ENCODE results near the gene C10orf71.

The C10orf71 gene, protein sequence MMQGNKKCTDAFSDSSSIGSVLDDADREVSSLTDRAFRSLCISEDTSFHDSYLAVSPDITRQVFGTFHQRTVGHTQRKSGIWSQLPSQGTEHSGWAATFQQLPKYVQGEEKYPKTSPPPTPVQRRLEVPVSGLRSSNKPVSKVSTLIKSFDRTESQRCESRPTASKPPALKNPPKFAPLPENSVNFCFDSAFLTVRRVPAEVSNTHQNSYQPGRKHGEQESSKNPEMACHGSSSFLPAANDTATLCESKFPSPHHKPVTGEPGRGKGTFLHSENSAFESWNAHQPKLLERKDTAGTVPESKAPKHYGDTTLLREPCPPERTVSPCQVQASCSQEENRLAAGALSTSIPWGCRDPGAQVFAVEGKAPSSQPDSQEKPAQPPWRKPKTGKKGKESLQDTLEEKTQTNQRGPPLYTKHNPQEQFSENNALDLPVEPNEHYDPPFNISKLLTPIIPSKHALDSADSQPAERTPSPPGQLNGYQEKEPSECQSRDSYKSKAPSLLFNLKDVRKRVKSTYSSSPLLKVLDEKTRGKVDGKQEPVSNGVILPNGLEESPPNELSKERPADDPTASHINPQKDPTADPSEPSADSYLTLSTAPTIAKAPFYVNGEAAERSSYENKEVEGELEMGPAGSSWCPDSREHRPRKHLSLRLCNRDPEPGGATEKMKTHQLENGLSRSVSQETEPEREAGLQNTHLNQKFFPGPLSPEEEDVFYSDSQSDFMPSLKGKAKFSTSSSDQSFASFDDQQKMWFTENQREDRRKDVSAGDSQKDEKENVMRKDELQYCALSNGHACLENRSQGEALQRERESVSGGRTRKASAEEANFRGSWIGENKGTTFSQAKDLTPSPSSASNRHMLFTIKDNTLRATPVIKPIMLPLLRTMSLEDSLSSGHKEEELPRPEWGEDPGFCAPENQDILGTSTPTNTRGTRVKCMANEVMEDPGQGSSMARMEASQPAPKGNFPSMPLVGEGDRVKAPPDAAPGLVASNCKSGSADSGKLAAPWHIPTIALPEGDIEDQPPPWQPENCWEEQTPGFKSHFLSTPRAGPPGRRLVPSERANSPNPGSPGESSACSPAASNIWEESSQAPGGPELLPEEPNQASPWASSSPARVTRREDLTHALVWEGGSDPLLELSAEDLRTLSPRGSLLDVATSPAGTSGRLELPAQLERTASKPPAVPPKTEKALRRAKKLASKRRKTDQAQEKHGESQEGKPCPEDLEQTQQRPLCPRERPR (N-terminal part only)

DNA sequence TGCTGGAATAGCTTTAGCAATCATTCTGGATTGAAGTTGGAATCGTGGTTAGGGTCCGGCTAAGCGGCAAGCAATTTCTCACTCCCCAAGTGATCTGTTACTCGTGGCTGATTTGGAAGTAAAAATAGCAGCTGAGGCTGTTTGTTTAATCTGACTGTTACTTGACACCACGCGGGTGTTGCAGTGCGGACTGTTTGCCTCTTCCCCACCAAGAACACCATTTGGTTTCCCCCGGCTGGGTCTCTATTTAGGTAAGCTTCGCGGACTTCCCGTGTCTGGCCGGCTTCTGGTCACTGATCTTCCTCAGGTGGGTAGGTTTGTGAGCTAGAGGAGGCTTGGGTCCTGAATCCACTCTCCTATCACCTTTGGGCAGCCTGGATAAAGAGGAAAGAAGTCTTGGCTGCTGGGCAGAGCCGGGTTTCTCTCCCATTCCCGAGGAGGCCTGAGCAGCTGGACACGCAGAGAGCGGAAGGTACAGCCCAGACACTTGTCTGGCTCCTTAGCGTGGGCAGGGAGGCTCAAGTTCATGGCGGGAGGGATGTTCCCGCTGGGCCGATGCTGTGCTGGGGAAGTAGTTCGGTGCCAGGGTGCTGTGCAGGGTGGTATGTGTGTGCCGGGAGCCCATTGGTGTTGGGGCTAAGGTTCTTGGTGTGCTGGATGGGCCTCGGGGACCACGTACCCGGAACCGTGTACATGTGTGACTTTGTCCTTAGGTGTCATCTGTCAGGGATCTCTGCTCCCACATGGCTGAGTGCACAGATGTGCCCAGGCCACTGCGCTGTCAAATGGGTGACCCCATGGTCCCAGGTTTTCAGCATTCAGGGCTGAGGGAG, at the start of gene C10orf71:
C10orf71 (plus strand) TSS at position 188 of the 833 bp plus-strand sequence. CDS start 23,376 bp downstream, outside the sequence.
- no peak for DNase-seq

DNA sequence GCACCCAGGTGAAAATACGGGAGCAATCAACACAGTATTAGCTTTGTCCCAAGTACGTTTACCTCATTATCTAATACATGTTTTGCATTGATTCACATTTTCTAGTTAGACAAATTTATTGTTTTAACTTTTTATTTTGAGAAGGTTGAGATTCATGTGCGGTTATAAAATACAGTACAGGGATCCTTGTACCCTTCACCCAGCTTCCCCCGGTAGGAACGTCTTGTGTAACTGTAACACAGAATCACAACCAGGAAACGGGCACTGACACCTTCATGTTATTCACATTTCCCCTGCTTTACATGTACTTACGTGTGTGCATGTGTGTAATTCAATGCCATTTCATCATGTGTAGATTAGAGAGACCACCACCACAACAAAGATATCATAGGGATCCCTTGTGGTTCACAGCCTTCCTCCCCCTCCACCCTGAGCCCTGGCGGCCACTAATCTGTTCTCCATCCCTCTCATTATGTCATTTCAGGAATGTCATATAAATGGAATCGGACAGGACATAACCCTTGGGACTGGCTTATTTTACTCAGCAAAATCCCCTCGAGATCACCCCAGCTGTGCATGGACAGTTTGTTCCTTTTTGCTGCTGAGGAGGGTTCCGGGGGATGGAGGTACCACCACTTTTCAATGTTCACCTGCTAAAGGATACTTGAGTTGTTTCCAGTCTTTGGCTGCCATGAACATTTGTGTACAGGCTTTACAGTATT, 46.5 kb upstream of the C10orf71 start:
- no peak for DNase-seq

DNA sequence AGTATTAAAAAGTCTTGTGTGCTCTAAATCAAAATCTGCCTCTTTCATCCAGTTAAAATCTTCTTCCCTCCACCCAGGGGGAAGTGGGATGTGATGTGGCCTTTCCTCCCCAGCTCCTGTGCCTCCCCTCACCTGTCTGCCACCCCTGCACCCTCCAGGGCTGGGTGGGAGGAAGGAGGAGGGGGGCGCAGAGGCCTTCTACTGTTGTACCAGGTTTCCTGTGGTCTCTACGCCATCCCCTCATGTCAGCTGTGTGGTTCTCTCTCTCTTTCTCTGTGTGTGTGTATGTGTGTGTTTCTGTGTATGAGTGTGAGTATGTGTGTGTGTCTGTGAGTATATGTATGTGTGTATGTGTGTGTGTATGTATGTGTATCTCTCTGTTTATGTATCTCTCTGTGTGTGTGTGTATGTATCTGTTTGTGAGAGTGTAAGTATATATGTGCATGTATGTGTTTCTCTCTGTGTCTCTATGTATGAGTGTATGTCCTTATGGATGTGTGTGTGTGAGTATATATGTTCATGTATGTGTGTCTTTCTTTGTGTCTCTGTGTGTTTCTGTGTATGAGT, 45.5 kb upstream of the C10orf71 start:
- no peak for DNase-seq

DNA sequence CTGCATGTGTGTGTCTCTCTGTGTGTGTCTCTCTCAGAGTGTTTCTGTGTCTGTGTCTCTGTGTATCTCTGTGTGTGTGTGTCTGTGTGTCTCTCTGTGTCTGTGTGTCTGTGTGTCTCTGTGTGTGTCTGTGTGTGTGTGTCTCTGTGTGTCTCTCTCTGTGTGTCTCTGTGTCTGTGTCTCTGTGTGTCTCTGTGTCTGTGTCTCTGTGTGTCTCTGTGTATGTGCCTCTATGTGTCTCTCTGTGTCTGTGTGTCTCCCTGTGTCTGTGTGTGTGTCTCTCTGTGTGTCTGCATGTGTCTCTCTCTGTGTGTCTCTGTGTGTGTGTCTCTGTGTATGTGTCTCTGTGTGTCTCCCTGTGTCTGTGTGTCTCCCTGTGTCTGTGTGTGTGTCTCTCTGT, 44.8 kb upstream of the C10orf71 start:
- no peak for DNase-seq

DNA sequence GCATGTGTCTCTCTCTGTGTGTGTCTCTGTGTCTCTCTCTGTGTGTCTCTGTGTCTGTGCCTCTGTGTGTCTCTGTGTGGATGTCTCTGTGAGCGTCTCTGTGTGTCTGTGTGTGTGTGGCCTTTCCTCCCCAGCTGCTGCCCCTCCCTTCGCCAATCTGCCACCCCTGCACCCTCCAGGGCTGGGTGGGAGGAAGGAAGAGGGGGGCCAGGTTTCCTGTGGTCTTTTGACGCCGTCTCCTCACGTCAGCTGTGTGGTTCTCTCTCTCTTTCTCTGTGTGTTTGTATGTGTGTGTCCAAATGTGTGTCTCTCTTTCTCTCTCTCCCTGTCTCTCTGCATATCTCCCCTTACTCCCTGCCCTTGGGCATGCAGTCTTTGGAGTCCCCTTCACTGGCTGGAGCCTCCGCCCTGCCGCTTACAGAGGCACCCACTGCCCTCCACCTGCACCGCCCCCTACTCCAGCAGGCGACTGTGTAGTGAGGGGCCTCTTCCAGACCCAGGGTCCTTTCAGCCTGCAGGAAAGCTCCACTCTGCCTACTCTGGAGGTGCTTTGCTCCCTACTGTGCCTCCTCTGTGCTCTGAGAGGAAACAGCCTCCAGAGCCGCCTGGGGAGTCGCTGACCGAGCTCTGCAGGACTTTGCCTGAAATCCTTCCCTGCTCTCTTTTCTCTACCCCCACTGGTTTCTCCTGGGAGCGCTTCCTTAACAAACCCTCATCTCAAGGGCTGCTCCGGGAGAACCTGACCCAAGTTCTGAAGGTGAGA, 44.2 kb upstream of the C10orf71 start:
- DNase-seq, result no peak

DNA sequence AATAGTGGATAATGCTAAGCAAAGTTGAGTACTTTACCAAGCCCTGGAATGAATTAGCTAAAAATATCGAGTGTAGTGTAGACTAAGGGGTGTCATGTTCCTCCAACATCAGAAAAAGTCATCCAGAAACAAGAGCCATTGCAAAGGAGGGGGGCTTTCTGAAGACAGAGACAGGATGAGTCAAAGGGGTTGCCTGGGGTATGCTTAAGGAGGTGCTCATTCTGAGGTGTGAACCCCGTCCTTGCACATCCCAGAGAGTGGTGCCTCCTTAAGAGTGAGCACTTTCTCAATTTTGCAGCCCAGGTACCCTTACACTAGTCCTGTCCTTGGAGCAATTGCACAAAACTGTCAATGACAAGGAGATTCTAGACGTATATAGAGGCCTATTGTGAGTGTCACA, 43.1 kb upstream of the C10orf71 start:
- no peak for DNase-seq

DNA sequence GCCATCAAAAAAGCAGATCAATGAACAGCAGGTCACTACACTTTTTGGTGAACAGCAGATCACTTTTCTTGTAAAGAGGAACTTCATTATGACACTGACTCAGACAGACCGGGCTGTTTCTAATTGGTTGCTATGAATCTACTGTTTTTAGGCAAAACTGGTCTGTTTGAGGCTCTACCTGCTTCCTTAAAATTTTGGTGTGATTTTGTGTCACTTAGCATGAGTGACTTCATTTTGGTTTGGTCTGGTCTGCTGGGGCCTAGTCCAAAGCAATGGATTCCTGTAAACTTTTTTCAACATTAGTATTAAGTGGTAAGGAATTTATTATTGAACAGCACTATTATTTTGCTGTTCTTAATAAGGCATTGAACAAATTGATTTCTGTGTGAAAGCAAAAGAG, 41.8 kb upstream of the C10orf71 start:
- DNase-seq, result no peak

DNA sequence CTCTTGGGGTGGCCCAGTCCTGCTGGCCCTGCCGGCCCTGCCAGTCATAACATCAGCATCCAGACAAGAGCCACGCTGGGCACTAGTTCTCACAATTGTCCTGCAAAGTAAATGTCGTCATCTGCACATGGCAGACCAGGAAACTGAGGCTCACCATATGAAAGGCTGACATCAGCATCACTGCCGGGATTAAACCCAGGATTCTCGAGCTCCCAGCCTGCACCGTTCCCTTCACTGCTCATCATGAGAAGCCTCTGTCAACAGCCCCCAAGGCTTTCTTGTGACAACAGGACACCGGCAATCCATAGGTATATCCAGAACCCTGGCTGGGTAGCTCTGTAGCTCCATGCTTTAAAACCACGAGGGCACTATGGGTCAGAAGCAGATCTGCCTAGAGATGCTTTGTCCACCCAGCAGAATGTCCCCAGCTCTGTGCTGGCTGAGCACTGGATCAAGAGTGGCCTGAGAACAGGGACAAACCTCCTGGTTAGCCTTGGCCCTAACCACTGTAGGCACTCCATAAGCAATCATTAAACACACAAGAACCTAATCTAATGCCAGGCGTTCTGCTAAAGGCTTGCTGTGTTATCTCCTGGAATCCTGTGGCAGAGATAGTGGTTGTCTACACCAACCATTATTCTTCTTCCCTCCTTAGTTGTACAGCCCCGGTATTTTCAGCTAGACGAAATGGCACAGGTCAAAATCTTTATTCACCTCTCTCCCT, 41.2 kb upstream of the C10orf71 start:
- DNase-seq, result no peak

DNA sequence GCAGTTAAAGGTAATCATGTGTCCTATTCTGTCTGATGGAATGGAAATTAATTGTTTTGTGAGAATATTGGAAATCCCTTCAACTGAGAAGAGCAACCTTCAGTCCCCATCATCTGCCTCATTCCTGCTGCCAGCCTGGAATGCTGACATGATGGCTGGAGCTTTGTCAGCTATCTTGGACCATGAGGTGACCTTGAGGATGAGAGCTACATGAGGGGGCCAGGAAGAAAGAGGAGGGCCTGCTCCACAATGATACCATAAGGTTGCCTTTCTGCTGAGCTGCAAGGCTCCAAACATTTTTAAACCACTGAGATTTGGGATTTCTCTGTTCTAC, 40.7 kb upstream of the C10orf71 start:
- no peak for DNase-seq

DNA sequence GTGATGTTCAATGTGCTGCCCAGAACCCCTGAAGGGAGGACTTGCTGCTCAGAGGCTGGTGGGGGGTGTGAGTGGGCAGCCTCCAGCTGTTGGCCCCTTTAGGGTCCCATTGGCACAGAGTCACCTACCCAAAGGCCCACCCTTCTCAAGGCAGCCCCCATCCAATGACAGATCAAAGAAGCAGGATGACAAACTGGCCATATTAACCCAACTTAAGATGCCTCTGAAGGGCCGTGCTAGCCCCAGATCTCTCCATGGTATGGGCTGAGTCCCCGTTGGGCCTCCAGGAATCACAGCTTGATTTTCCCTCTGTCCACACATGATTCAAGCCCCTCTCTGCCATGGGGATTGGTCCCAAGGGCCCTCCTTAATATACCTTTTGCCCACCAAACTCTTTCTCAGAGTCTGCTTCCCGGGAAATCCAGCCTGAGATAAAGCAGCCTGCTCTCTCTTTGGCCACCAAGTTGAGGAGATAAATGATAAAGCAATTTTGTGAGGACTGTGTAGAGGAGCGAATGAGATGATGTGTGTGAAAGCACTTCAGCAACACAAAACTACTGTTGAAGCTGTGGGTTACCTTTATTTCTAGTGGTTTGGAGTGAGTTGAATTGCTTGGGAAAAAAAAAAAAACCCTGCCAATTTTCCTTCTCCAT, 38.2 kb upstream of the C10orf71 start:
- no peak for DNase-seq

DNA sequence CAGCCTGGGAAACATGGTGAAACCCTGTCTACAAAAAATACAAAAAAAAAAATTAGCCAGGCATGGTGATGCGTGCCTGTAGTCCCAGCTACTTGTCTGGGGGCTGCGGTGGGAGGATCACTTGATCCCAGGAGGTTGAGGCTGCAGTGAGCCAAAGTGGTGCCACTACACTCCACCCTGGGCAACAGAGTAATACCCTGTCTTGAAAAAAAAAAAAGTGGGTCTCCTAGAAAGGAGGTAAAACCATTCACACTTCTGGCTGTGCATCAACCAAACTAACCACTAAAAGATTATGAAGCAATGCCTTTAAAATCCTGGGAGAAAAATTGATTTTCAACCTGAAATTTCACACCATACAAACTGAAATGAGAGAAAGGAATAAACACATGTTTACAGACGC, 35.4 kb upstream of the C10orf71 start:
- DNase-seq, result no peak

DNA sequence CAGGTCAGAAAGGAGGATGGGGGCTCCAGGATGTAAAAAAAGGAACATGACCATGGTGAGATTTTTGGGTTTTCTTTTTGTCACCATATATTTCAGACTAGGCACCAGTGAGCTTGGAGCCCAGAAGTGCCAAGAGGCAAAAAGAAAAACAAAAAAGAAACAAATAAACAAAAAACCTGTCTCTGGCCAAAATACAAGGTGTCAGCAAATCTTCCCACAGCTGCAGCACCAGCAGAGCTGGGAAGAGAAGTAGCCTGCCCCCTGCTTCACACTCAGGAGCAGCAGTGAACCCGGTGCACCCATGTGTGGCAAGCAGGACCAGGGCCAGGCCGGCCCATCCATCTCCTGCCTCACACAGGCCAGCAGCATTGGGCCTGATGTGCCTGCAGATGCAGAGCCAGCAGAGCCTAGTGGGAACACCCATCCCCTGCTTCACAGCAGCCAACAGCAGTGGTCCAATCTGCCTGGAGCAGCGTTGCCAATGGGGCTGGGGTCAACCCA, 34.7 kb upstream of the C10orf71 start:
- DNase-seq, result no peak

DNA sequence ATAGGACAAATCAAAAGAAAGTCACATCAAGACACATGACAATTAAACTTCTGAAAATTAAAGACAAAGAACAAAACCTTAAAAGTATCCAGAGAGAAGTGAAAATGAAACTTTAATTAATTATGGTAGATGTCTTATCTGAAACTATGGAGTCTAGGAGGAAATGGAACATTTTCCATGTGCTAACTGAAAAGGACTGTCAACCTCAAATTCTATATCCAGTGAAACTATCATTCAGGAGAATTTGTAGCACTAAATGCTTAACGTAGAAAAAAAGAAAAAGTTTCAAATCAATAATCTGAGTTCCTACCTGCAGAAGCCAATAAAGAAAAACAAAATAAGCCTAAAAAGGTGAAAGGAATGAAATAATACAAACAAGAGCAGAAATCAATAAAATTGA, 33.1 kb upstream of the C10orf71 start:
- DNase-seq, result no peak

DNA sequence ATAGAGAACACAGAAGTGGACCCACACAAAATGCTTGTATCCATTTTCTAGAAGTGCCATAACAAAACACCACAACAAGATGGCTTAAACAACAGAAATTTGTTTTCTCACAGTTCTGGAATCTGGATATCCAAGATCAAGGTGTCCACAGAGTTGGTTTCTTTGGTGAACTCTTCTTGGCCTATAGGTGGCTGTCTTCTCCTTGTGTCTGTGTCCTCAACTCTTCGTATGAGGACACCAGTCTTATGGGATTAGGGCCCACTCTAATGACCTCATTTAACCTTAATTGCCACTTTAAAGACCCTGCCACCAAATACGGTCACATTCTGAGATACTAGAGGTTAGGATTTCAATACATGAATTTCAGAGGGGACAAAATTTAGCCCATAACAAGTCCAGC, 30.8 kb upstream of the C10orf71 start:
- DNase-seq, result no peak

DNA sequence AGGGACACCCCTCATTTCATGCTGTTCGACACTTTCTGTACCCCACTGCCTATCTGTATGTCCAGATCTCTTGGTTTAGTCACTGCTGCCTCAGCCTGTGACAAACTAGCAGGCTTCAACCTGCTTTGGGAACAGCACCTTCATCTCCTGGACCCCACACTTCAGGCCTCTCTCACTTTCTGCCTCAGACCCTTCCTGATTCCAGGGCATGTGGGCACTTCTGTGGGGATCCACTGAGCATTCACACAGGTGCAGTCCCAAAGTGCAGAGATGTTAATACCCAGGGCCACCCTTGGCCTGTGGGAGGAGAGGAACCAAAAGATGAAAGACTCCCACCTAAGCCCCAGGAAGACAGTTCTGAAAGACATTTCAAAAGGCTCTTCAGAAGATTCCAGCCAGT, 29.4 kb upstream of the C10orf71 start:
- no peak for DNase-seq

DNA sequence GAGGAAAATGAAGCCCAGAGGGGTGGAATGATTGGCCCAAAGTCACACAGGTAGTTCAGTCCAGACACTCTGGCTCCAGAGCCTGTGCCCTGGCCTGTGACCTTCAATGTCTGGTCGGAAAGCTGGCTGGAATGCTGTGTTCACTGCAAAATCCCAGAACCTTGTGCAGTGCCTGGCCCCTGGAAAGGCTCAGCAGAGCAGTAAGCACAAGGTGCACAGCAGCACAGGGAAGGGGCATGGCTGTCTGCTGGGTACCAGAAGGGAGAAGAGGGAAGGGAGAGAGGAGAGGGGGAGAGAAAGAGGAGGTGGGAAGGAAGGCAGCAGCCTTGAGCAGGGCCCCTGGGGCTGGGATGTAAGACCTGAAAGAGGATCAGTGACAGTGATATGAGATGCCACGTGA, 28.4 kb upstream of the C10orf71 start:
- no peak for DNase-seq

DNA sequence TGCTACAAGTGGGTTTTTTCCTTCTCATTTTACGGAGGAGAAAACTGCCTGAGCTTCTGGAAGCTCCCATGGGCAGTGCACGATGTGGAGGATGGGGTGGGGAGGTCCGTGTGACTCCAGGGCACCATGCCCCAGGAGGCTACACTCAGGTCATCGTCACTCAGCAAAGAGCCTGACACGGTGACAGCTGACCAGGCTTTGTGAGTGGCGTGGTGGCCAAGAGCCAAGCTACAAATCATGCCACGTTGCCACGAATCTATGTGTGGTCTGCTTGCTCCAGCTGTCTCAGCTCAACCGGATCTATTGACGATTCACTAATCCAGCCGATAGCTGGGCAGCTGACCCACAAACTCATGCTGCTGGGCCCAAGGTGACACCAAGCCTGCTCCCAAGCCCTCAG, 27.6 kb upstream of the C10orf71 start:
- no peak for DNase-seq

DNA sequence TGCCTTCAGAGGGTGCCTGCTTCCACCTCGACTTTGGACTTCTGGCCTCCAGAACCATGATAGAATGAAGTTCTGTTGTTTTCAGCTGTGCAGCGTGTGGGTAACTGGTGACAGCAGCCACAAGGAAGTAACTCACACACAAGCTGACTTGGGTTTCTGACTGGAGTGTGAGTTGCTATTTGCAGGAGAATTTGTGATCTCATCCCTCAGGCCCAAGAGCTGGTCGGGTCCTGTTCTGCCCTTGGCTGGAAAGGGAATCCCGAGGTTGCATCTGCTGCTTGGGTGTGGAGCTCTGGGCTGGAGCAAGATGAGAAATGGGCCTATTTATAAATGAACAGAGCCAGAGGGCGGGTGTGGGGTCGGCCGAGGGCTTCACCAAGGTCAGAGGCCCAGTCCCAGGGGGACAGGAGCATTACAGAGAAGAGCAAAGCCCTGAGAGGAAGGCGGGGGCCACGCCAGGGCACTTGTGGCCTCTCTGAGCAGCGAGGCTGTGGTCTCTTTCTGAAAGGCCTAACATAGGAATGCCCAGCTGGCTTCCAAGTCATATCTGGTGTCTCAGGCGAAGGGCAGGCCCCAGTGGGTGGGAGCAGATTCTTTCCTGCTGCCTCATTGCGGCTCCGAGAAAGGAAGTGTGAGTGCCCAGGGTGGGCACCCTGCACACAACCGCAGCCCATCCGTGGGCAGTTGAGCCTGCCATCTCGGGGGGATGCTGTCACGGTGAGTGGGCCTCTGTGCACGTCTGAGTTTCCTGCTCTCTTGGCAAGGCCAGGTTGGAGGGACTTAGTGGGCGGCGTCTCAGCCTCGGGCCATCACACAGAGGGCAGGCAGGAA, 26.5 kb upstream of the C10orf71 start:
- DNase-seq, result no peak
